HEK293 (cell line): ENCODE measurements around the gene SHROOM4.

Experiments used
- CTCF ChIA-PET: fragments of 350-600 bp; formaldehyde crosslinking; extraction: SDS; loops from one replicate; lab custom pipeline; 2021; ENCODE audit warnings: antibody characterized with exemption; lab: Yijun Ruan, JAX
- POLR2A ChIA-PET: fragments of 300-600 bp; formaldehyde crosslinking; extraction: SDS; loops from one replicate; lab custom pipeline; 2020; ENCODE audit warnings: antibody characterized with exemption, inconsistent platforms; lab: Yijun Ruan, JAX
- H3K27ac ChIP-seq: fragments of 200-500 bp; sonication (Bioruptor generic); 2 replicates; pipeline ENCODE4 v1.5.1; 2014; ENCODE audit warnings: low read depth, low read length, control low read depth, inconsistent platforms; ENCODE audit errors: extremely low read depth
- H3K36me3 ChIP-seq, 2 experiments: fragments of 200-500 bp in 1 of 2; sonication (Bioruptor generic) in 1 of 2; 1 replicate in 1 of 2; 2 replicates in 1 of 2; pipeline ENCODE4 v1.5.1; 2014 to 2017; ENCODE audit warnings: inconsistent platforms in 2 of 2, low read length in 2 of 2; ENCODE audit not compliant: control insufficient read depth in 2 of 2, insufficient read depth in 1 of 2
- H3K4me1 ChIP-seq: fragments of 200-500 bp; sonication (Bioruptor generic); 2 replicates; pipeline ENCODE4 v1.5.1; 2014; ENCODE audit warnings: mild to moderate bottlenecking, low read length, inconsistent platforms; ENCODE audit not compliant: control insufficient read depth, insufficient read depth
- H3K4me3 ChIP-seq: 2 replicates; pipeline ENCODE4 v1.5.1; 2011; ENCODE audit warnings: low read depth, mild to moderate bottlenecking, control low read depth, low read length, moderate library complexity
- H3K9me3 ChIP-seq: fragments of 200-500 bp; sonication (Bioruptor generic); 2 replicates; pipeline ENCODE4 v1.5.1; 2014; ENCODE audit warnings: low read depth, low read length, inconsistent platforms; ENCODE audit not compliant: control insufficient read depth, insufficient read depth
- BCL11A ChIP-seq: fragments of 450-650 bp; formaldehyde crosslinking; IDR thresholded peaks from 2 replicates; pipeline ENCODE4 v1.5.1; 2016; ENCODE audit warnings: low read depth, missing biosample characterization, missing genetic modification characterization
- BCL11B ChIP-seq: fragments of 450-650 bp; formaldehyde crosslinking; IDR thresholded peaks from 2 replicates; pipeline ENCODE4 v1.5.1; 2016; ENCODE audit warnings: low read depth, missing biosample characterization, missing genetic modification characterization
- GLIS2 ChIP-seq: fragments of 450-650 bp; formaldehyde crosslinking; IDR thresholded peaks from 2 replicates; pipeline ENCODE4 v1.5.1; 2016; ENCODE audit warnings: missing biosample characterization, missing genetic modification characterization
- OVOL3 ChIP-seq: fragments of 450-650 bp; formaldehyde crosslinking; IDR thresholded peaks from 2 replicates; pipeline ENCODE4 v1.5.1; 2016; ENCODE audit warnings: missing biosample characterization, missing genetic modification characterization
- ZBTB17 ChIP-seq: fragments of 450-650 bp; formaldehyde crosslinking; IDR thresholded peaks from 2 replicates; pipeline ENCODE4 v1.5.1; 2016; ENCODE audit warnings: missing biosample characterization, missing genetic modification characterization
- ZBTB48 ChIP-seq: fragments of 450-650 bp; formaldehyde crosslinking; IDR thresholded peaks from 2 replicates; pipeline ENCODE4 v1.5.1; 2016; ENCODE audit warnings: missing biosample characterization, missing genetic modification characterization
- ZNF350 ChIP-seq: fragments of 450-650 bp; formaldehyde crosslinking; IDR thresholded peaks from 2 replicates; pipeline ENCODE4 v1.5.0; 2017; ENCODE audit warnings: missing biosample characterization, mild to moderate bottlenecking, missing genetic modification characterization
- ZNF558 ChIP-seq: fragments of 450-650 bp; formaldehyde crosslinking; IDR thresholded peaks from 2 replicates; pipeline ENCODE4 v1.5.1; 2016; ENCODE audit warnings: missing biosample characterization, missing genetic modification characterization
- ZNF654 ChIP-seq: fragments of 450-650 bp; formaldehyde crosslinking; IDR thresholded peaks from 2 replicates; pipeline ENCODE4 v1.5.1; 2016; ENCODE audit warnings: low read depth, missing biosample characterization, missing genetic modification characterization
- ZNF791 ChIP-seq: fragments of 450-650 bp; formaldehyde crosslinking; IDR thresholded peaks from 2 replicates; pipeline ENCODE4 v1.5.1; 2016; ENCODE audit warnings: missing biosample characterization, missing genetic modification characterization
- ZNF837 ChIP-seq: fragments of 450-650 bp; formaldehyde crosslinking; IDR thresholded peaks from 2 replicates; pipeline ENCODE4 v1.5.1; 2016; ENCODE audit warnings: missing biosample characterization, missing genetic modification characterization
- TF ChIP-seq, protein P1 (sequence below): fragments of 450-650 bp; formaldehyde crosslinking; IDR thresholded peaks from 2 replicates; pipeline ENCODE4 v1.5.1; 2016; ENCODE audit warnings: missing biosample characterization, missing genetic modification characterization
- TF ChIP-seq, protein P2 (sequence below): fragments of 450-650 bp; formaldehyde crosslinking; IDR thresholded peaks from 2 replicates; pipeline ENCODE4 v1.5.1; 2016; ENCODE audit warnings: missing biosample characterization, missing genetic modification characterization
- TF ChIP-seq, protein P3 (sequence below): fragments of 450-650 bp; formaldehyde crosslinking; IDR thresholded peaks from 2 replicates; pipeline ENCODE4 v1.5.1; 2016; ENCODE audit warnings: missing biosample characterization, missing genetic modification characterization, borderline replicate concordance
- TF ChIP-seq, protein P4 (sequence below): fragments of 450-650 bp; formaldehyde crosslinking; IDR thresholded peaks from 2 replicates; pipeline ENCODE4 v1.5.1; 2016; ENCODE audit warnings: missing biosample characterization, missing genetic modification characterization
- TF ChIP-seq, protein P5 (sequence below): fragments of 450-650 bp; formaldehyde crosslinking; IDR thresholded peaks from 2 replicates; pipeline ENCODE4 v1.5.1; 2016; ENCODE audit warnings: missing biosample characterization, missing genetic modification characterization
- TF ChIP-seq, protein P6 (sequence below): fragments of 450-650 bp; formaldehyde crosslinking; IDR thresholded peaks from 2 replicates; pipeline ENCODE4 v1.5.1; 2017; ENCODE audit warnings: missing biosample characterization, missing genetic modification characterization

Gene SHROOM4

DNA sequence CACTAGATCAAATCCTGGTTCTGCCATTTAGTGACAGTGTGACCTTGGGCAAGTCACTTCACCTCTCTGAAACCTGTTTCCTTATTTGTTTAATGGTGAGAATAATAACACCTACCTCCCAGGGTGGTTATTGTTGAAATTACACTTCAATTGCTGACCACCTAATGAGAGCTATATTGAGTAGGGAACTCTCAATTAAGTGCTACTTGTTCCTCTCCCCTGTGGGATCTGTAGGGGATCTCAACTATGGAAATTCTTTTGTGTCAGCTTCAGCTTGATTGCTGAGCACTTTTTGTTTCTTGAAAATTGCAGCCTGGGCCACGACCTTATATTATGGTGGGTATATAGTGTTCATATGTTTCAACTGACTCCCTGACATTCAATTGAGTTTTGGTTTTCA, 102.1 kb downstream of the SHROOM4 start:
- POLR2A ChIA-PET = no interaction called here
- no peak overlapping the region for H3K27ac ChIP-seq
- CTCF ChIA-PET = interaction anchor here (0.8 to 1.3 kb wide), 2 partner anchors 20 to 35 kb away, joined by 3 to 5 read pairs; no protein-coding TSS in a partner anchor
- no peaks in the 10 kb centered on the region for H3K9me3 ChIP-seq
- H3K4me3 ChIP-seq = no peak overlapping the region
- H3K4me1 ChIP-seq = 0 out of 2 replicates have a peak, but pooled peaks cover 5% of the 10 kb centered on the region
- no peaks in the 10 kb centered on the region for H3K36me3 ChIP-seq
- no peak for TF ChIP-seq ZNF350 (tag by site-specific recombination)
- TF ChIP-seq, protein P1, sequence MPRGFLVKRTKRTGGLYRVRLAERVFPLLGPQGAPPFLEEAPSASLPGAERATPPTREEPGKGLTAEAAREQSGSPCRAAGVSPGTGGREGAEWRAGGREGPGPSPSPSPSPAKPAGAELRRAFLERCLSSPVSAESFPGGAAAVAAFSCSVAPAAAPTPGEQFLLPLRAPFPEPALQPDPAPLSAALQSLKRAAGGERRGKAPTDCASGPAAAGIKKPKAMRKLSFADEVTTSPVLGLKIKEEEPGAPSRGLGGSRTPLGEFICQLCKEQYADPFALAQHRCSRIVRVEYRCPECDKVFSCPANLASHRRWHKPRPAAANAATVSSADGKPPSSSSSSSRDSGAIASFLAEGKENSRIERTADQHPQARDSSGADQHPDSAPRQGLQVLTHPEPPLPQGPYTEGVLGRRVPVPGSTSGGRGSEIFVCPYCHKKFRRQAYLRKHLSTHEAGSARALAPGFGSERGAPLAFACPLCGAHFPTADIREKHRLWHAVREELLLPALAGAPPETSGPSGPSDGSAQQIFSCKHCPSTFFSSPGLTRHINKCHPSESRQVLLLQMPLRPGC = no peak
- TF ChIP-seq, protein P2, sequence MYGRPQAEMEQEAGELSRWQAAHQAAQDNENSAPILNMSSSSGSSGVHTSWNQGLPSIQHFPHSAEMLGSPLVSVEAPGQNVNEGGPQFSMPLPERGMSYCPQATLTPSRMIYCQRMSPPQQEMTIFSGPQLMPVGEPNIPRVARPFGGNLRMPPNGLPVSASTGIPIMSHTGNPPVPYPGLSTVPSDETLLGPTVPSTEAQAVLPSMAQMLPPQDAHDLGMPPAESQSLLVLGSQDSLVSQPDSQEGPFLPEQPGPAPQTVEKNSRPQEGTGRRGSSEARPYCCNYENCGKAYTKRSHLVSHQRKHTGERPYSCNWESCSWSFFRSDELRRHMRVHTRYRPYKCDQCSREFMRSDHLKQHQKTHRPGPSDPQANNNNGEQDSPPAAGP (tag by site-specific recombination) = no peak
- TF ChIP-seq BCL11B (tag by site-specific recombination) = no peak
- TF ChIP-seq ZNF791 (tag by site-specific recombination) = no peak
- TF ChIP-seq, protein P3, sequence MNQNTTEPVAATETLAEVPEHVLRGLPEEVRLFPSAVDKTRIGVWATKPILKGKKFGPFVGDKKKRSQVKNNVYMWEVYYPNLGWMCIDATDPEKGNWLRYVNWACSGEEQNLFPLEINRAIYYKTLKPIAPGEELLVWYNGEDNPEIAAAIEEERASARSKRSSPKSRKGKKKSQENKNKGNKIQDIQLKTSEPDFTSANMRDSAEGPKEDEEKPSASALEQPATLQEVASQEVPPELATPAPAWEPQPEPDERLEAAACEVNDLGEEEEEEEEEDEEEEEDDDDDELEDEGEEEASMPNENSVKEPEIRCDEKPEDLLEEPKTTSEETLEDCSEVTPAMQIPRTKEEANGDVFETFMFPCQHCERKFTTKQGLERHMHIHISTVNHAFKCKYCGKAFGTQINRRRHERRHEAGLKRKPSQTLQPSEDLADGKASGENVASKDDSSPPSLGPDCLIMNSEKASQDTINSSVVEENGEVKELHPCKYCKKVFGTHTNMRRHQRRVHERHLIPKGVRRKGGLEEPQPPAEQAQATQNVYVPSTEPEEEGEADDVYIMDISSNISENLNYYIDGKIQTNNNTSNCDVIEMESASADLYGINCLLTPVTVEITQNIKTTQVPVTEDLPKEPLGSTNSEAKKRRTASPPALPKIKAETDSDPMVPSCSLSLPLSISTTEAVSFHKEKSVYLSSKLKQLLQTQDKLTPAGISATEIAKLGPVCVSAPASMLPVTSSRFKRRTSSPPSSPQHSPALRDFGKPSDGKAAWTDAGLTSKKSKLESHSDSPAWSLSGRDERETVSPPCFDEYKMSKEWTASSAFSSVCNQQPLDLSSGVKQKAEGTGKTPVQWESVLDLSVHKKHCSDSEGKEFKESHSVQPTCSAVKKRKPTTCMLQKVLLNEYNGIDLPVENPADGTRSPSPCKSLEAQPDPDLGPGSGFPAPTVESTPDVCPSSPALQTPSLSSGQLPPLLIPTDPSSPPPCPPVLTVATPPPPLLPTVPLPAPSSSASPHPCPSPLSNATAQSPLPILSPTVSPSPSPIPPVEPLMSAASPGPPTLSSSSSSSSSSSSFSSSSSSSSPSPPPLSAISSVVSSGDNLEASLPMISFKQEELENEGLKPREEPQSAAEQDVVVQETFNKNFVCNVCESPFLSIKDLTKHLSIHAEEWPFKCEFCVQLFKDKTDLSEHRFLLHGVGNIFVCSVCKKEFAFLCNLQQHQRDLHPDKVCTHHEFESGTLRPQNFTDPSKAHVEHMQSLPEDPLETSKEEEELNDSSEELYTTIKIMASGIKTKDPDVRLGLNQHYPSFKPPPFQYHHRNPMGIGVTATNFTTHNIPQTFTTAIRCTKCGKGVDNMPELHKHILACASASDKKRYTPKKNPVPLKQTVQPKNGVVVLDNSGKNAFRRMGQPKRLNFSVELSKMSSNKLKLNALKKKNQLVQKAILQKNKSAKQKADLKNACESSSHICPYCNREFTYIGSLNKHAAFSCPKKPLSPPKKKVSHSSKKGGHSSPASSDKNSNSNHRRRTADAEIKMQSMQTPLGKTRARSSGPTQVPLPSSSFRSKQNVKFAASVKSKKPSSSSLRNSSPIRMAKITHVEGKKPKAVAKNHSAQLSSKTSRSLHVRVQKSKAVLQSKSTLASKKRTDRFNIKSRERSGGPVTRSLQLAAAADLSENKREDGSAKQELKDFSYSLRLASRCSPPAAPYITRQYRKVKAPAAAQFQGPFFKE (tag by site-specific recombination) = no peak
- TF ChIP-seq, protein P4, sequence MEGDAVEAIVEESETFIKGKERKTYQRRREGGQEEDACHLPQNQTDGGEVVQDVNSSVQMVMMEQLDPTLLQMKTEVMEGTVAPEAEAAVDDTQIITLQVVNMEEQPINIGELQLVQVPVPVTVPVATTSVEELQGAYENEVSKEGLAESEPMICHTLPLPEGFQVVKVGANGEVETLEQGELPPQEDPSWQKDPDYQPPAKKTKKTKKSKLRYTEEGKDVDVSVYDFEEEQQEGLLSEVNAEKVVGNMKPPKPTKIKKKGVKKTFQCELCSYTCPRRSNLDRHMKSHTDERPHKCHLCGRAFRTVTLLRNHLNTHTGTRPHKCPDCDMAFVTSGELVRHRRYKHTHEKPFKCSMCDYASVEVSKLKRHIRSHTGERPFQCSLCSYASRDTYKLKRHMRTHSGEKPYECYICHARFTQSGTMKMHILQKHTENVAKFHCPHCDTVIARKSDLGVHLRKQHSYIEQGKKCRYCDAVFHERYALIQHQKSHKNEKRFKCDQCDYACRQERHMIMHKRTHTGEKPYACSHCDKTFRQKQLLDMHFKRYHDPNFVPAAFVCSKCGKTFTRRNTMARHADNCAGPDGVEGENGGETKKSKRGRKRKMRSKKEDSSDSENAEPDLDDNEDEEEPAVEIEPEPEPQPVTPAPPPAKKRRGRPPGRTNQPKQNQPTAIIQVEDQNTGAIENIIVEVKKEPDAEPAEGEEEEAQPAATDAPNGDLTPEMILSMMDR (tag by site-specific recombination) = no peak
- TF ChIP-seq, protein P5, sequence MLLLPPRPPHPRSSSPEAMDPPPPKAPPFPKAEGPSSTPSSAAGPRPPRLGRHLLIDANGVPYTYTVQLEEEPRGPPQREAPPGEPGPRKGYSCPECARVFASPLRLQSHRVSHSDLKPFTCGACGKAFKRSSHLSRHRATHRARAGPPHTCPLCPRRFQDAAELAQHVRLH = no peak
- no peak for TF ChIP-seq ZBTB17 (tag by site-specific recombination)
- TF ChIP-seq, protein P6, sequence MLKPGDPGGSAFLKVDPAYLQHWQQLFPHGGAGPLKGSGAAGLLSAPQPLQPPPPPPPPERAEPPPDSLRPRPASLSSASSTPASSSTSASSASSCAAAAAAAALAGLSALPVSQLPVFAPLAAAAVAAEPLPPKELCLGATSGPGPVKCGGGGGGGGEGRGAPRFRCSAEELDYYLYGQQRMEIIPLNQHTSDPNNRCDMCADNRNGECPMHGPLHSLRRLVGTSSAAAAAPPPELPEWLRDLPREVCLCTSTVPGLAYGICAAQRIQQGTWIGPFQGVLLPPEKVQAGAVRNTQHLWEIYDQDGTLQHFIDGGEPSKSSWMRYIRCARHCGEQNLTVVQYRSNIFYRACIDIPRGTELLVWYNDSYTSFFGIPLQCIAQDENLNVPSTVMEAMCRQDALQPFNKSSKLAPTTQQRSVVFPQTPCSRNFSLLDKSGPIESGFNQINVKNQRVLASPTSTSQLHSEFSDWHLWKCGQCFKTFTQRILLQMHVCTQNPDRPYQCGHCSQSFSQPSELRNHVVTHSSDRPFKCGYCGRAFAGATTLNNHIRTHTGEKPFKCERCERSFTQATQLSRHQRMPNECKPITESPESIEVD (tag by site-specific recombination) = no peak
- no peak for TF ChIP-seq BCL11A (tag by site-specific recombination)
- TF ChIP-seq ZBTB48 (tag by site-specific recombination) = no peak
- no peak for TF ChIP-seq OVOL3
- TF ChIP-seq ZNF654 (tag by site-specific recombination) = no peak
- TF ChIP-seq ZNF558 (tag by site-specific recombination) = no peak
- TF ChIP-seq ZNF837 = no peak
- TF ChIP-seq GLIS2 (tag by site-specific recombination) = no peak
